ENCODE data around the gene UFD1.

Gene UFD1

DNA sequence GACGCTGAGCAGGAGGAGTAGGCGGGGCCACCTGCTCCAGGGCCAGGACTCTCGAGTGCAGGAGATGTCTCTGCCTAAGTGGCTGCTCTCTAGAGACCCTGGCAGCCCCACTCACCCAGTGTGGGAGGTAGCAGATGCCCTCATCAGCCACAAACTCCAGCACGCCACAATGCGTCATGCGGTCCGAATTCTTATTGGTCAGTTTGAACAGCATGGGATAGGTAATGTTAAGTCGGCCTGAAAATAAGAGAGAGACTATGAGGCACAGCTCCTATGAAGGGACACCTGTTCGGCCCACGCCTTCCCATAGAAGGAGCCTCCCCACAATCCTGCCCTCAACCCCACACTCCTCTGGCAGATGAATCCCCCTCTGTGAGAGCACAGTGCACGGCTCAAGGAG, 7.4 kb downstream of the UFD1 start:
- no peak for DNase-seq (ENCODE audit: low spot score)

DNA sequence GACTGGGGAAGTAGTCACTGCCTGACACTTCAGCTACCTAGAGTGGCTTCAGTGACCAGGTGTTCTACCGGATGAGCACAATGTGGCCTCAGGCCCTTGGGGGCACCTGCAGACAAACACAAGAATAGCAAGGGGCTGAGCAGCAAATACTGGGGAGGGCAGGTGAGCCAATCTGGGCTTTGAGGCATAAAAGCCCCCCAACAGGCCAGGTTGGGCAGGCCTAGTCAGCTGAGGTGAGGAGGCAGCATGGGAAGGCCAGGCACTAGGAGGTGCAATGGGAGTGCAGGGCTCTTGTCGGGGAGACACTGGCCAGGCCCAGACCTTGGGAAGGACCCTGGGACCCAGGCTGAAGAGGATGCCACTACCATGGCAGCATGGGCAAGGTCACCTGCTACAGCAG, 9.0 kb downstream of the UFD1 start:
- no peak for DNase-seq (ENCODE audit: low spot score)

GRCh38 chr22:19469421-19469820, 9.6 kb downstream of the UFD1 start:
- DNase-seq (ENCODE audit: low spot score), result no peak

GRCh38 chr22:19467912-19468311, 11.1 kb downstream of the UFD1 start:
- no peak for DNase-seq (ENCODE audit: low spot score)

DNA sequence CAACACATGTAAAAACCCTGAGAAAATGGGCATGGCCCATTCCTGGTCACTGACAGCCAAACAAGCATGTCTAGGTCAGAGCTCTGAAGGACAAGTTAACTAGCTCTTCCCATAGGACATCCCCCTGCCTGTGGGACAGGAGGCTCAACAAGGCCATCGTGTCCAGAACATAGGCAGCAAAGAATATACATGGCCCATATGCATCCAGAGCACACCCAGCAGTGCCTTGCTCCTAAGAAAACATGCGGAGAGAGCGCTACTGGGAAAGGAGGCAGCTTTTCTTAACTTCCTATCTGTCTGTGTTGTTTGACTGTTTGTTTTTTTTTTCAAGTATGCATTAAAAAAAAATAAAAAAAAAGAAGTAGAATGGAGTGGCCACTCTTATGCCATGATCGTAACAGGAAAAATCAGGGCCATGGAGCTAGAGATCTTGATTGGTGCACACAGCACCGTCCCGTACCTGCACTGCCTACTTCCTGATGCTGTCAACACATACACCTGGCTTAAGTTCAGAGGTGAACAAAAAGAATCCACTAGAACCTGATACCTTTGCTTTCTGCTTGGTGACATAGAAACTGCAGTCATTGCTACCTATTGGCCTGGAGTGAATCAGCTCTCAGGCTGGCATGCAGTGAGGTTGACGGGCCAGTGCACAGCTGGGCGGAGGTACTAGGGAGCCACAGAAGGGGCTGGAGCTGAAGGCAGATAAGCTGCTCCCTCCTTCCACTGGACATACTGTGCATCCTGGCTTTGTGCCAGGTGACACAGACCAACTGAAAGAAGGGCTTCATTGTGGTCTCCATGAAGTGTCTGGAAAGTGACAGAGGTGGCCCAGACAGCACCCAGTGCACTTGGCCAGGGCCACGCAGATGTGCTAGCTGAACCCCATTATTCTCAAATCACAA, 11.9 kb downstream of the UFD1 start:
- DNase-seq (ENCODE audit: low spot score), result no peak

GRCh38 chr22:19466126-19466716, 12.8 kb downstream of the UFD1 start:
- no peak for DNase-seq (ENCODE audit: low spot score)

DNA sequence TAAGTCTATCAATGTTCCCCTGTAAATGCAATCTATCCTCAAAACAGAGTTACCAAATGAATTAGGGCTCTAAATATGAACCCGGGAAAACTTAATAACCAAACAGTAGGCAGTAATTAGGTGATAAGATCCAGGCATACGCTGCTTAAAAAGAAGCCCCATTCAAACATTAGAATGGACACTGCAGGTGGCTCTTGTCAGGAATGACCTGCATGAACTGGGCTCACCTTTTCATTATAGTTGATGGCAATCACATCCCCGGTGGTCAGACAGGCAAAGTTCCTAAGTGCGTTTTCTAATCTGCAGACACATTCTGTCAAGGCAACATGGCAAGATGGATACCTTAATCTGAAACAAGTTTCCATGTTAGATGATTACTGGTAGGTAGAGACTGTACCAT, 14.0 kb downstream of the UFD1 start:
- DNase-seq (ENCODE audit: low spot score), result no peak

DNA sequence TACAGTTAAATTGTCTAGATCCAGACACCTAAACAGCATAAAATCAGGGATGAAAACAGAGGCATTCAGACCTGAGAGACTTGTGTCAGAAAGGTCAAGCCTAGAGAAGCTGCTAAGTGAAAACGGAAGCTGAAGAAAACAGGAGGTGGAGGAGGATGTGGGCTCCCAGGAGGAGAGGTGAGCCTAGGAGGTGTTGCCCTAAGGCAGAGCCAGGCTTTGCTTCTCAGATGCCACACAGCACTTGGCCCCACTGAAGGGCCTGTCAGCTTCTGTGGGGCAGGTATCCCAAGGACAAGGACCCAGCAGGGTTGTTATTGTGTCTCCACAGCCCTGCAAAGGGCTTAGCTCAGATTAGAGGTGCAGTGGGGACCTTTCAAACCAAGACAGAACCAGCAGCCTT, 14.4 kb downstream of the UFD1 start:
- DNase-seq (ENCODE audit: low spot score), result no peak

GRCh38 chr22:19463491-19464469, 15.2 kb downstream of the UFD1 start:
- DNase-seq (ENCODE audit: low spot score), result no peak

GRCh38 chr22:19463008-19463407, 16.0 kb downstream of the UFD1 start:
- no peak for DNase-seq (ENCODE audit: low spot score)

GRCh38 chr22:19461506-19461905, 17.5 kb downstream of the UFD1 start:
- DNase-seq (ENCODE audit: low spot score), result no peak

GRCh38 chr22:19460036-19460435, 19.0 kb downstream of the UFD1 start:
- DNase-seq (ENCODE audit: low spot score), result no peak

GRCh38 chr22:19457828-19458428, 21.1 kb downstream of the UFD1 start:
- DNase-seq (ENCODE audit: low spot score), result no peak

DNA sequence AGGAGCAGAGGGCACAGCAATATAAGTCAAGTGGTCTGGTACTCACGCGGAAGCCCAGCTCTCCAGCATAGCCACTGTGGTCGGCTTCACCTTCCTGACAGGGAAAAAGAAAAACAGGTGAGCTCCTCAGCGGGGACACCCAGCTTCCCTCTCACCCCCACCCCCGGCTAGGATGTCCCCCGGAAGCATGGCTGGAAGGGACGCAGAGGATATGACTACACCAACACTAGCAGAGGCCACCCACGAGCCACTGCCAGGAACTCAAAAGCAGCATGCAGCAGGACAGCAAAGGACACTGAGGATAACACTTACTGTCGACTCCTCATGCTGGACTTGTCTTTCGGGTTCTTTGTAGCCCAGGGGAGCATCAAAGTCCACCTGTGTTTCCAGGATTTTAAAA, 22.5 kb downstream of the UFD1 start:
- no peak for DNase-seq (ENCODE audit: low spot score)

DNA sequence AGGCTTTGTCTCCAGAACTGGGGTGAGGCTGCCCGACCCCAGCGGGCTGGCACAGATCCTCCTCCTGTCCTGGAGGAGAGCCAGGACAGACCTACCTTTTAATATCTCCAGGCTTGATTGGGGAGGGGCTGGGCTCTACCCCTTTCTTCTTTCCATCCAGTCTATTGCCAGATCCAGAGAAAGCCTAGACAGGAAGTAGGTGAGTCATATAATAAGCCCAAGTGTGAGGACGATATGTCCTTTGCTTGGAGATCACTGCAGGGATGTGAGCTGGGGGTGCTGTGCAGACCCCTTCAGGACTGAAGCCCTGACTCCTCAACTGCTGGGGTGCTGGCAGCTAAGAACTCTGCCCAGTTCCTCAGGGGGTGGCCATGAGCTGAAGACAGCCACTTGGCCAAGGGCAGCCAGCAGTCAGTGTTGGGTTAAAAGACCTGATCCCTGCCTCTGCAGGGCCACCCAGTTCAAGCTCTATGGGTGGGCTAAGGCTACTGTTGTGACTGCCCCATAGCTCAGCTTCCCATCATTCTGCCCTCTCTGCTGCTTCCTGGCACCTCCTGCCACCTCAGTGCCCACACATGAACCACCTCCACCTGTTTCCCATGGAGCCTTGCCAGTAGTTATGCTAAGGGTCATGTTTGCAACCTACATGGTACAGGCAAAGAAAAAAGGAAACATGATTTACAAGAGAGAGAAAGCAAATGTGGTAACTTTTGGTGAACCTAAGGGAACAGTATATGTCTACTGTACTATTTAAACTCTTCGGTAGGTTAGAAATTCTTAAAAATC, 23.2 kb downstream of the UFD1 start:
- DNase-seq (ENCODE audit: low spot score), result no peak

DNA sequence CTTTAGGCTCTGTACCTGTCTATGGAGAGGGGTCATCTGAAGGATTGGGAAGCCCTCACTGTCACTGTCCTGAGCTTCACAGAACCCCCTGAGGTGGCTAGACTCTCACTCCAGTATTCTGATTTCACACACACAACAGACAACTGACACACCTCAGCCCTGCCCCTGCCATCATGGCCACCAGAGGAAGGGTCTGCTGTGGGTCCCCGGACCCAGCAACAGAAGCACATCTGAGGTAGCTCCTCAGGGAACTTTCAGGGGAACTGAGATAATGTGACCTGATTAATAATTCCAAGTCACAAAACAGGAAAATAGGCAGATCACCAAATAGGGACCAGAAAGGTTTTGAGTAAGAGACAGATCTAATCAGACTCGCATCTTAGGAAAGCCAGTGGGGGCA, 24.0 kb downstream of the UFD1 start:
- DNase-seq (ENCODE audit: low spot score), result no peak

GRCh38 chr22:19454156-19454555, 24.8 kb downstream of the UFD1 start:
- no peak for DNase-seq (ENCODE audit: low spot score)

DNA sequence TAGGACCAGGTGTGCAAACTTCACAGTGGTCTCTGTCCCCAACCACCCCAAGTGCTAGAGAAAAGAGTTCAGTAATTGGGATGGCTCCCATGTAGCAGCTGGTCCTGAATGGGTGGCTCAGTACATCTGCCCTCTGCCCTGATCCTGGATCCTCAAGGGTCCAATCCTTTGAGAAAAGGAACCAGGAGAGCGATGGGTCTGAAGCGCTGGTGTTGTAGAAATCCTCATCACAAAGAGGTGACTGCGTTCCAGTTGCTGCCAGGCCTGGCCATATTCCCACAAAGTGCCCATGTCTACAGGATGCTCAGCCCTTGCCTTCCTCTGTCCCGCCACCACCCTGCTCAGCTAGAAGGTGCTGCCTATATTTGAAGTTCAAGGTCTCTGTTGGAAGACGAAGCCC, 25.3 kb downstream of the UFD1 start:
- DNase-seq (ENCODE audit: low spot score), result no peak

DNA sequence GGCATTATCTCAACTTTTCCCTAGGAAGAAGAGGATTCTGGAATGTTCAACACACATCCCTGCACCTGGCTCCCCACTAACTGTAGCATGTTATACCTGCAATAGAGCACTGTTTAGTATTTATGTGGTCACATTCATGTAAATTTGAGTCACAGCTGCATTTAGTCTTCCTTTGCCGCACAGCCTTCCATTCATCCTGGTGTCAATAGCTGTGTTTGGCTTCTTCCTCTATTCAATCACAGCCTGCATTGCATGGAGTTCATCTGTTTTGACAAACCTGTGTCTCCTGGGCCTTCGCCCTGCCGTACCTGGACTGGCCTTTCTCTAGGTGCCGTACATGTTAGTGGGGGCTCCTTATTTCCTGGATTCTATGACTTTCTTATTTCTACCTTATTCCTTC, 27.4 kb downstream of the UFD1 start:
- DNase-seq (ENCODE audit: low spot score), result no peak

DNA sequence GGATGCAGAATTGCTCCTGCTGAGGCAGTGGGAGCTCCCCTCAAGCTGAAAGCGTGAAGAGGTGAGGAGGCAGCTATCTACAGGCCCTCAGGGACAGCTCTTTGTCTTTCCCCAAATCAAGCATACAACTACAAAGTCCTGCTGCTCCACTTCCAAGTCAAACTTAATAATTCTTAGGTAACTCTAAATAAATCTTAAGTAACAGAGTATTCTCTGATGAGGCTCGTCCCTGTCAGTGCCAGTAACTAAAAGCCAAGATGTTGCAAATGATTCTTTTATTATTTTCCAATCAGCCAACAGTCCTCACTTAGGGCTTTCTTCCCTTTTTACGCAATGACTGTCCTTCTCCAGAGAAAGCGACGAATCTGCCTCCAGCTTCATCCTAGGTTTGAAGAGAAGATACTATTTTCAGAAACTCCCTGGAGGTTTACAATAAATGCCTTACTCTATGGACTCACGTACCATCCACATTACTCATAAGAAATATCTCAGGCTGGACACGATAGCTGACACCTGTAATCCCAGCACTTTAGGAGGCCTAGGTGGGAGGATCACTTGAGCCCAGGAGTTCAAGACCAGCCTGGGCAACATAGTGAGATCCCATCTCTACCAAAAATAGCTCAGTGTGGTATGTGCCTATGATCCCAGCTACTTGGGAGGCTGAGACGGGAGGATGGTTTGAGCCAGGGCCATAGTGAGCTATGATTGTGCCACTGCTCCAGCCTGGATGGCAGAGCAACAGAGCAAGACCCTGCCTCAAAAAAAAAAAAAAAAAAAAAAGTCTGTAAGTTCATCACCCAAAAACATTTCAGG, 28.4 kb downstream of the UFD1 start:
- DNase-seq (ENCODE audit: low spot score), result no peak

All from SK-N-DZ (cell line).